Gastroesophageal sphincter (tissue), 3 donors: ENCODE results near the gene SLC2A1.

Source experiments
- EP300 ChIP-seq: sonication (generic); formaldehyde crosslinking; IDR thresholded peaks from one replicate; pipeline ENCODE4 v1.6.1; 2017; ENCODE audit warnings: antibody characterized with exemption, mild to moderate bottlenecking
- TF ChIP-seq, protein P1 (sequence below), 4 experiments: fragments of 200-600 bp in 2 of 4; fragments of 450-650 bp in 2 of 4; sonication (generic) in 1 of 4; IDR thresholded peaks; one replicate each; pipeline ENCODE4 v1.5.1; 2017 to 2019; ENCODE audit warnings: antibody characterized with exemption in 4 of 4, mild to moderate bottlenecking in 2 of 4, moderate library complexity in 2 of 4

DNA sequence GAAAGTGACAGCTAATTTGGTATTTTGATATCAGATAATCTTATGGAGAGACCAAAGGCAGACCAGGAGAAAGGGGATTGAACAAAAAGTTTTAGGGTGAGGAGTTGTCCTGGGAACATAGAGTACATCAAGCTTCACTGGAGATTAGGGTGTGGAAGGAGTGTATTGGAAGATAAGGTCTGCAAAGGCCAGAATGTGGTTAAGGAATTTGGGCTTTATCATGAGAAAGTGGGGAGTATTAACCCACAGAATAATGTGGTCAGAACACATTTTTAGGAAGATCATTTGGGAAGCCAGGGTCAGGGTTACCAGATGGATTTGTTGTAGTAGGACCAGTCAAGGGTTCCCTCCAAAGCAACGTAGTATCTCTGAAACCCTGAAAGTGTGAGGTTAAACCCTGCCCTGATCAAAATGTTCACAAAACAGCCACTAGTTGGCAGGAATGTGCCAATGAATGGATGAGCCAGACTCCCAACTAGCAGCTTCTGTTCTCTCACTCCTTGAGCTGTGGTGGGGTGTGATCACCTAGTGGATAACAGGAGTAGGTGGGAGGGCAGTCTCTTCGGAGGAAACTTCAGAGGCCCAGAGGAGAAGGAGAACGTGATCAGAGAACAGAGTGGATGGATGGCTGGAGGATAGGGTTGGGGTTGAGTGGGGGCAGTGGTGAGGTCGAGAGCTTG lies 35.8 kb downstream of the SLC2A1 start:
- TF ChIP-seq, protein P1, sequence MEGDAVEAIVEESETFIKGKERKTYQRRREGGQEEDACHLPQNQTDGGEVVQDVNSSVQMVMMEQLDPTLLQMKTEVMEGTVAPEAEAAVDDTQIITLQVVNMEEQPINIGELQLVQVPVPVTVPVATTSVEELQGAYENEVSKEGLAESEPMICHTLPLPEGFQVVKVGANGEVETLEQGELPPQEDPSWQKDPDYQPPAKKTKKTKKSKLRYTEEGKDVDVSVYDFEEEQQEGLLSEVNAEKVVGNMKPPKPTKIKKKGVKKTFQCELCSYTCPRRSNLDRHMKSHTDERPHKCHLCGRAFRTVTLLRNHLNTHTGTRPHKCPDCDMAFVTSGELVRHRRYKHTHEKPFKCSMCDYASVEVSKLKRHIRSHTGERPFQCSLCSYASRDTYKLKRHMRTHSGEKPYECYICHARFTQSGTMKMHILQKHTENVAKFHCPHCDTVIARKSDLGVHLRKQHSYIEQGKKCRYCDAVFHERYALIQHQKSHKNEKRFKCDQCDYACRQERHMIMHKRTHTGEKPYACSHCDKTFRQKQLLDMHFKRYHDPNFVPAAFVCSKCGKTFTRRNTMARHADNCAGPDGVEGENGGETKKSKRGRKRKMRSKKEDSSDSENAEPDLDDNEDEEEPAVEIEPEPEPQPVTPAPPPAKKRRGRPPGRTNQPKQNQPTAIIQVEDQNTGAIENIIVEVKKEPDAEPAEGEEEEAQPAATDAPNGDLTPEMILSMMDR (IDR thresholded peaks at IDR 0.05), result peak in 3 of 4 experiments; percentile 60 to 66 (median 62)
- TF ChIP-seq EP300, result no peak
